Subcutaneous adipose tissue (tissue), 4 donors: ENCODE measurements around the gene CATSPERZ. TPM values are rescaled to one million over a fixed set of nuclear protein-coding genes. Genes with fewer than 3 reads are reported as not detected.

ENCODE experiments used
- CTCF ChIP-seq: fragments of 450-650 bp; IDR thresholded peaks from one replicate; pipeline ENCODE4 v1.5.1; 2016; ENCODE audit warnings: low read depth, mild to moderate bottlenecking, control low read depth, antibody characterized with exemption, moderate library complexity
- total RNA-seq, 4 donors: library from RNA; depleted of rRNA; stranded (reverse); fragments of >200 nt; gene quantifications; one replicate each; pipeline ENCODE4 v1.1.0, GENCODE V29; 2016

Gene CATSPERZ
- total RNA-seq, 4 donors from 2014 or later: not detected

GRCh38 chr11:64284048-64284961, 15.9 kb upstream of the CATSPERZ start, which contains the start of gene BAD:
TSS of gene BAD (minus strand) at chr11:64284665. CDS start at chr11:64284368, 297 bp downstream.
- no peak for TF ChIP-seq CTCF

- TF ChIP-seq CTCF: no peak
These were observed 14.9 kb upstream of the CATSPERZ start, which contains the start of gene GPR137 for GRCh38 chr11:64284962-64285884. TSS of gene GPR137 (plus strand) at chr11:64285848. CDS start at chr11:64286525, 677 bp downstream.

DNA sequence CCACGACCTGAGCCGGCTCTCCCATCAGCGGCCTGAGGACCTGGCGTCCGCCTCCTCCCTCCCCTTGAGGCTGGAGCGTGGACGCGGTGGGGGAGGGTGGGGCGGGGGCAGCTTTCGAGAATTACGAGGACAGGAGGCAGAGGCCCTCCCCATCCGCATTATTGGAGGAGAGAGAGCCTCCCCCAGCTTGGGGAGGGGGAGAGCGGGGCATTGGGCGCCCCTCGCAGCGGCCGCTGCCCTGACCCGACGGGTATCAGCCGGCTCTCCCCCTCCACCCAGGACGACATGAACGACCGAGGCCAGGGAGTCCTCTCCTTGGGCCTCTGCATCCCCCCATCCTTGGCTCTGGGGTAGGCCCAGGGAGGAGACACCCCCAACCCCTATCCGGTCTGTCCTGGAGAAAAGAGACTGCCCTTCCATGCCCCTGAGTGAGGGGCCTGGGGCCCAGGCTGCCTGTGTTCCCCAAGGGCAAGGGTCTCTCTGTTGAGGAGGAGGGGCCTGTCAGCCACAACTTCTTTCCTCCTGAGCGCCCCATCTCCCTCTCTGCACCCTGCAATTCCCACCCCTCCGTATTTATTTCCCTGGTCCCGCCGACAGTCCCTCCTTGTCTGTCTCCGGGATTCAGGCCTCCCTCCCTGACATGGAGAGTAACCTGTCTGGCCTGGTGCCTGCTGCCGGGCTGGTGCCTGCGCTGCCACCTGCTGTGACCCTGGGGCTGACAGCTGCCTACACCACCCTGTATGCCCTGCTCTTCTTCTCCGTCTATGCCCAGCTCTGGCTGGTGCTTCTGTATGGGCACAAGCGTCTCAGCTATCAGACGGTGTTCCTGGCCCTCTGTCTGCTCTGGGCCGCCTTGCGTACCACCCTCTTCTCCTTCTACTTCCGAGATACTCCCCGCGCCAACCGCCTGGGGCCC, 14.0 kb upstream of the CATSPERZ start:
- TF ChIP-seq CTCF: no peak

- no peak for TF ChIP-seq CTCF
These were observed 13.4 kb upstream of the CATSPERZ start for GRCh38 chr11:64286801-64287159.

- TF ChIP-seq CTCF: no peak
These were observed 12.3 kb upstream of the CATSPERZ start for GRCh38 chr11:64287676-64288352.

DNA sequence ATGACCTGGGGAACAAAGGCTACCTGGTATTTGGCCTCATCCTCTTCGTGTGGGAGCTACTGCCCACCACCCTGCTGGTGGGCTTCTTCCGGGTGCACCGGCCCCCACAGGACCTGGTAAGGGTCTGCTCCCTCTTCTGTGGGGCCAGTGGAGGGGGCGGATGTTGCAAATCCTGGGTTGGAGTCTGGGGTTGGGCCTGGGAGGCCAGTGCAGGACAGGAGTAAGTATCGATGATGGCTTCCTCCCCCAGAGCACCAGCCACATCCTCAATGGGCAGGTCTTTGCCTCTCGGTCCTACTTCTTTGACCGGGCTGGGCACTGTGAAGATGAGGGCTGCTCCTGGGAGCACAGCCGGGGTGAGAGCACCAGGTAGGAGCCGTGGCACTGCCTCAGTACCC, 11.8 kb upstream of the CATSPERZ start:
- no peak for TF ChIP-seq CTCF
